ENCODE results near the gene MBNL1. TPM values are rescaled to one million over a fixed set of nuclear protein-coding genes. Genes with fewer than 3 reads are reported as not detected.

Gene MBNL1
- total RNA-seq, 1 experiment from 2014 or later: 140 TPM

DNA sequence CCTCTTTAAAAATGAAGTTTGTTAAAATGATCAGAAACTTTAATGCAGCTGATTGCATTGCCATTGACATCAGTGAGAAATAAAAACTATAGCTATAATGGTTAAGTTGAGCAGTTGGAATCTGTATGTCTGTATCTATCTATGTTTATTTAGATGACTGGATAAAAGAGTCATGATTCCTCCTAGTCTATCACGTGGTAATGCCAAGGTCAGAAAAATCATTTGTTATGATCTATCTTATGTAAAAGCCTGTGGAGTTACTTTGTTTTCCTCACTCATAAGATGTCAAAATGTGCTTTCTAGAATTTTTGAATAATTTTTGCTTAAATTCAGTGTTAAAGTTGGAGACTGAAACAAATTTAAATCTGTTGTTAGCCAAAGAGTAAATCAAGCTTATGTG is 63.3 kb downstream of the MBNL1 start:
- ATAC-seq (no peak), DNase-seq (ENCODE audit: low read depth, low spot score) (no peak)
- no peaks in the 10 kb centered on the region for H3K36me3 ChIP-seq (ENCODE audit: control insufficient read depth, insufficient read depth, low read length)
- H3K9me3 ChIP-seq (ENCODE audit: control insufficient read depth, insufficient read depth, low read depth, low read length): no peaks in the 10 kb centered on the region
- ChIA-PET POLR2A (interaction anchor here (0.5 to 0.6 kb wide), 2 partner anchors 7 to 63 kb away, joined by 3 to 13 read pairs; no protein-coding TSS in a partner anchor), CTCF (no interaction called here)
- H3K27me3 ChIP-seq (ENCODE audit: control insufficient read depth, insufficient read depth, low read length): no peaks in the 10 kb centered on the region
- intact Hi-C loops (cut with micrococcal nuclease; ENCODE audit: unreplicated experiment): no loop called here
- H3K4me3 ChIP-seq (ENCODE audit: low read depth in 2 of 2, low read length in 2 of 2): no peak overlapping the region
- H3K4me1 ChIP-seq (ENCODE audit: control insufficient read depth, insufficient read depth, low read length): peaks cover 30% of the 10 kb centered on the region
- BruUV-seq (replicated peaks): no TSS peak
- TF ChIP-seq REST (IDR thresholded peaks at IDR 0.05; ENCODE audit: insufficient read depth in 1 of 2, low read depth in 2 of 2, low read length in 1 of 2): no peak
- TF ChIP-seq POLR2AphosphoS5 (IDR thresholded peaks at IDR 0.05; ENCODE audit: low read depth, low read length): no peak
- no peak for TF ChIP-seq CTCF (IDR thresholded peaks at IDR 0.05)
- no peak for TF ChIP-seq TCF7L2 (IDR thresholded peaks at IDR 0.05; ENCODE audit: low read depth, low read length)
- TF ChIP-seq SIN3A (IDR thresholded peaks at IDR 0.05; ENCODE audit: borderline replicate concordance, insufficient read depth, low read depth, low read length): no peak
- H3K27ac ChIP-seq (ENCODE audit: low read length): no peak overlapping the region
- in situ Hi-C loops (cut with HindIII; ENCODE audit: low pct_unique_long_range_greater_than_20kb, low sequenced_read_pairs): no loop called here

- no TSS peak for BruUV-seq (replicated peaks)
- ATAC-seq (no peak), DNase-seq (ENCODE audit: low read depth, low spot score) (no peak)
- H3K9me3 ChIP-seq (ENCODE audit: control insufficient read depth, insufficient read depth, low read depth, low read length): no peaks in the 10 kb centered on the region
- CTCF ChIA-PET: interaction anchor here (0.6 kb wide), 1 partner anchor 910 kb away, joined by 3 read pairs; no protein-coding TSS in a partner anchor
- H3K4me3 ChIP-seq (ENCODE audit: low read depth in 2 of 2, low read length in 2 of 2): no peak overlapping the region
- POLR2A ChIA-PET: no interaction called here
- H3K27me3 ChIP-seq (ENCODE audit: control insufficient read depth, insufficient read depth, low read length): no peaks in the 10 kb centered on the region
- H3K27ac ChIP-seq (ENCODE audit: low read length): no peak overlapping the region
- TF ChIP-seq TCF7L2 (IDR thresholded peaks at IDR 0.05; ENCODE audit: low read depth, low read length): no peak
- no peak for TF ChIP-seq POLR2AphosphoS5 (IDR thresholded peaks at IDR 0.05; ENCODE audit: low read depth, low read length)
- TF ChIP-seq SIN3A (IDR thresholded peaks at IDR 0.05; ENCODE audit: borderline replicate concordance, insufficient read depth, low read depth, low read length): no peak
- no peak for TF ChIP-seq CTCF (IDR thresholded peaks at IDR 0.05)
- no peak for TF ChIP-seq REST (IDR thresholded peaks at IDR 0.05; ENCODE audit: insufficient read depth in 1 of 2, low read depth in 2 of 2, low read length in 1 of 2)
- in situ Hi-C loops (cut with HindIII; ENCODE audit: low pct_unique_long_range_greater_than_20kb, low sequenced_read_pairs) (no loop called here), intact Hi-C loops (cut with micrococcal nuclease; ENCODE audit: unreplicated experiment) (no loop called here)
- H3K4me1 ChIP-seq (ENCODE audit: control insufficient read depth, insufficient read depth, low read length): peaks cover 23% of the 10 kb centered on the region
- H3K36me3 ChIP-seq (ENCODE audit: control insufficient read depth, insufficient read depth, low read length): no peaks in the 10 kb centered on the region
Measured at GRCh38 chr3:152333928-152334327, 65.2 kb downstream of the MBNL1 start.

Data from Panc1 (cell line).